Keratinocyte (primary cell): Measurements from ENCODE around the gene PYGB. TPM values are rescaled to one million over a fixed set of nuclear protein-coding genes. Genes with fewer than 3 reads are reported as not detected.

ENCODE experiments used
- DNase-seq: peaks from one replicate; pipeline ENCODE4 v3.0.0-alpha.2; 2011; ENCODE audit warnings: low read depth, missing footprints, low spot score
- FAIRE-seq: peaks from 2 replicates; lab custom pipeline; 2011; peaks lifted over from hg19 to GRCh38; lab: Jason Lieb, UNC
- H2AFZ ChIP-seq: 2 replicates; pipeline ENCODE4 v1.6.0; 2012; ENCODE audit warnings: low read length, control low read depth, inconsistent platforms; ENCODE audit not compliant: control insufficient read depth
- H3K27ac ChIP-seq: 2 replicates; pipeline ENCODE4 v1.5.1; 2011; ENCODE audit warnings: low read length; ENCODE audit not compliant: control insufficient read depth, insufficient read depth
- H3K27me3 ChIP-seq: 3 replicates; pipeline ENCODE4 v1.6.0; 2011; ENCODE audit warnings: low read length; ENCODE audit not compliant: control insufficient read depth, insufficient read depth; ENCODE audit errors: extremely low read depth
- H3K36me3 ChIP-seq, 2 experiments: 2 replicates in 1 of 2; 3 replicates in 1 of 2; pipeline ENCODE4 v1.5.1; 2011; ENCODE audit warnings: low read length in 2 of 2, mild to moderate bottlenecking in 1 of 2; ENCODE audit not compliant: control insufficient read depth in 2 of 2, insufficient read depth in 2 of 2; ENCODE audit errors: extremely low read depth in 1 of 2
- H3K4me1 ChIP-seq: 3 replicates; pipeline ENCODE4 v1.5.1; 2011; ENCODE audit warnings: low read length; ENCODE audit not compliant: control insufficient read depth, insufficient read depth; ENCODE audit errors: extremely low read depth
- H3K4me2 ChIP-seq: 3 replicates; pipeline ENCODE4 v1.6.0; 2011; ENCODE audit warnings: low read depth, low read length; ENCODE audit not compliant: control insufficient read depth, insufficient read depth; ENCODE audit errors: extremely low read depth
- H3K4me3 ChIP-seq, 3 experiments: fragments of 200-600 bp in 1 of 3; sonication (generic) in 1 of 3; 2 replicates in 2 of 3; 3 replicates in 1 of 3; pipeline ENCODE4 v1.5.1; 2011 to 2016; ENCODE audit warnings: low read length in 3 of 3, mild to moderate bottlenecking in 3 of 3, control low read depth in 2 of 3, inconsistent platforms in 1 of 3, low read depth in 1 of 3, mixed read lengths in 1 of 3, mixed run types in 1 of 3, moderate library complexity in 1 of 3; ENCODE audit not compliant: control insufficient read depth in 2 of 3, insufficient read depth in 2 of 3; ENCODE audit errors: extremely low read depth in 1 of 3
- H3K79me2 ChIP-seq: 2 replicates; pipeline ENCODE4 v1.6.0; 2012; ENCODE audit warnings: low read length; ENCODE audit not compliant: control insufficient read depth, insufficient read depth
- H3K9ac ChIP-seq: 3 replicates; pipeline ENCODE4 v1.6.0; 2011; ENCODE audit warnings: low read length; ENCODE audit not compliant: control insufficient read depth, insufficient read depth; ENCODE audit errors: extremely low read depth
- H3K9me1 ChIP-seq: 3 replicates; pipeline ENCODE4 v1.6.0; 2011; ENCODE audit warnings: low read length; ENCODE audit not compliant: control insufficient read depth, insufficient read depth; ENCODE audit errors: extremely low read depth
- H3K9me3 ChIP-seq: 2 replicates; pipeline ENCODE4 v1.5.1; 2012; ENCODE audit warnings: low read depth, low read length; ENCODE audit not compliant: control insufficient read depth
- H4K20me1 ChIP-seq: 3 replicates; pipeline ENCODE4 v1.6.0; 2011; ENCODE audit warnings: low read length; ENCODE audit not compliant: control insufficient read depth, insufficient read depth; ENCODE audit errors: extremely low read depth
- CTCF ChIP-seq, 3 experiments: IDR thresholded peaks in 1 of 3; conservative IDR thresholded peaks in 1 of 3; optimal IDR thresholded peaks in 1 of 3; 2 replicates in 2 of 3; 3 replicates in 1 of 3; pipeline versions ENCODE3 to v1.5.1; 2011; ENCODE audit warnings: low read length in 3 of 3, mild to moderate bottlenecking in 3 of 3, moderate library complexity in 2 of 3, control low read depth in 1 of 3, inconsistent platforms in 1 of 3; ENCODE audit not compliant: insufficient read depth in 2 of 3; ENCODE audit errors: extremely low read depth in 1 of 3
- EZH2 ChIP-seq: IDR thresholded peaks from one replicate; pipeline ENCODE4 v1.6.1; 2012; ENCODE audit warnings: inconsistent platforms, mild to moderate bottlenecking, low read length, moderate library complexity
- dilution Hi-C: fragments of 300-500 bp; cut with MboI; formaldehyde crosslinking; loops from one replicate; pipeline ENCODE4 v1.7.0; 2020; ENCODE audit warnings: low sequenced_read_pairs; ENCODE audit not compliant: extremely low pct_ligation_motif_present
- polyA plus RNA-seq, 5 experiments: library from polyadenylated mRNA; depleted of rRNA in 3 of 5; stranded (reverse) in 3 of 5; stranded (forward) in 1 of 5; unstranded in 1 of 5; fragments of >200 nt; gene quantifications; 1 replicate in 1 of 5; 2 replicates in 3 of 5; 3 replicates in 1 of 5; pipeline versions ENCODE4 v1.2.1 to v1.2.3, GENCODE V29; 2011 to 2012; ENCODE audit warnings: missing spikeins in 2 of 5, low read depth in 1 of 5, low replicate concordance in 1 of 5

Gene PYGB
- polyA plus RNA-seq, 1 donor (not counting 4 experiments of a cell fraction or from before 2014, with no cell fraction given), result 78.3 TPM

DNA sequence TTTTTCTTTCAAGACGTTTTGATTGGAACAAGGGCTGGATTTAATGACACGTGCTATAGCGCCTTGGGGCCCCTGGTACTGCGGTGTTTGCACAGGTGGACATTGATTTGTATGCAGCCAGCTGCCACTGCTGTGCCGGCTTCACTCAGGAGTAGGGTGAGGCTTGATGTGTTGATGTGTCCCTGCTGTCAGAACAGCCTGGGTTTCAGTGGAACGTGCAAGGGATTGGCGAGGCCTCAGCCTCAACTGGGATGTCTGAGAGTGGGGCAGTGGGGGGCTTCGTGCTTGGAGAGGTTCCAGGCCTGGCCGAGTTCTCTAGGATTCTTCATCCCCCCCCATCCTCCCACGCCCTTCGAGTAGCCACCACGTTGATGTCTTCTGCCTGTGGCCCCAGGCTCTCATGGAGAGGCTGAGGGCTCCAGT lies 23.0 kb downstream of the PYGB start:
- peaks cover 35% of the 10 kb centered on the region for H3K79me2 ChIP-seq

DNA sequence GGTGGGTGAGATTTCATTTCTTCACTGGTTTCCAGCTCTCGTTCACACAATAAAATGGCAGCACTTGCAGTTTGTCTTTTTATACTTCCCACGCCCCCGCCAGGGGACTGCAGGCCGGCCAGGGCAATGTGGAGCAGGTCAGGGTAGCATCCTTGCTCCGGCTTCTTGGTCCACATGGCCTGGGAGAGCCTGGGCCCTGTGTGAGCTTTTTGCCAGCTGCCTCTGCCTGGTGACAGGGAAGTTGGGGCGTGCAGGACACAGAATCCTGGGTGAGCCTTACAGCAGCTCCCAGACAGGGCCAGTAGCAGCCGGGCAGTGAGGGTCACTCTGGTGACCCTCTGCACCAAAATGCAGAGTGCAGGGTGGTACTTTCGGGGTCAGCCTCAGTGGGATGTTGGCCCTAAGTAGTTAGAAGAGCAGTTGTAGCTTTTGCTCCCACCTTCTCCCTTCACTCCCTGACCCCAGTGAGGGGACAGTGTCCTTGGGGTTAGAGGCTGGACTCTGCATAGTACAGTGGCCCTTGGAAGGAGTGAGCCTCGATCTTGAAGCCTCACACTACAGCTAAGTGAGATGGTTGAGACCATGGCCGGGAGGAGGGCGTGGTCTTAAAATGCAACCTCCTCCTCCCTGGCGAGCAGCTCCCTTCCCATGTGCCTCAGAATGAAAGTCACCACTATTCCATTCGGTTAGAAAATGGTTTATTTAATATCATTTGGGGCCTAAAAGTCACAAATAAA lies 23.8 kb downstream of the PYGB start:
- no peak for DNase-seq
- H3K27me3 ChIP-seq, result no peaks in the 10 kb centered on the region
- H2AFZ ChIP-seq, result no peak overlapping the region
- H3K79me2 ChIP-seq, result peaks cover 33% of the 10 kb centered on the region
- H4K20me1 ChIP-seq, result peaks cover 5% of the 10 kb centered on the region
- H3K9me3 ChIP-seq, result no peaks in the 10 kb centered on the region
- H3K27ac ChIP-seq, result no peak overlapping the region
- dilution Hi-C loops, result no loop called here
- no peak for TF ChIP-seq CTCF (optimal IDR thresholded peaks at IDR 0.05 in 1 of 3, IDR thresholded peaks at IDR 0.05 in 1 of 3, conservative IDR thresholded peaks at IDR 0.05 in 1 of 3; ENCODE audit: extremely low read depth in 1 of 3, insufficient read depth in 2 of 3, low read length in 3 of 3)
- TF ChIP-seq EZH2, result no peak
- no peak overlapping the region for H3K9ac ChIP-seq
- H3K4me3 ChIP-seq, result no peak overlapping the region
- peaks cover 63 to 70% of the 10 kb centered on the region in 2 experiments for H3K36me3 ChIP-seq
- H3K4me1 ChIP-seq, result no peaks in the 10 kb centered on the region
- no peak for FAIRE-seq
- H3K9me1 ChIP-seq, result no peaks in the 10 kb centered on the region
- H3K4me2 ChIP-seq, result no peak overlapping the region

More for the DNA sequence above, 23.0 kb downstream of the PYGB start:
- Histone ChIP-seq H3K9me1 (no peaks in the 10 kb centered on the region), H3K27ac (no peak overlapping the region), H3K9ac (no peak overlapping the region), H3K27me3 (no peaks in the 10 kb centered on the region), H2AFZ (no peak overlapping the region), H4K20me1 (peaks cover 5% of the 10 kb centered on the region), H3K4me2 (no peak overlapping the region), H3K4me3 (no peak overlapping the region), H3K36me3 (peaks cover 62 to 64% of the 10 kb centered on the region in 2 experiments), H3K4me1 (no peaks in the 10 kb centered on the region), H3K9me3 (no peaks in the 10 kb centered on the region)
- no peak for FAIRE-seq
- DNase-seq, result no peak
- dilution Hi-C loops, result no loop called here
- no peak for TF ChIP-seq EZH2
- no peak for TF ChIP-seq CTCF (optimal IDR thresholded peaks at IDR 0.05 in 1 of 3, IDR thresholded peaks at IDR 0.05 in 1 of 3, conservative IDR thresholded peaks at IDR 0.05 in 1 of 3; ENCODE audit: extremely low read depth in 1 of 3, insufficient read depth in 2 of 3, low read length in 3 of 3)
